Left ventricle myocardium inferior (tissue), 1 donor: ENCODE results near the gene HLA-DPA1. TPM values are rescaled to one million over a fixed set of nuclear protein-coding genes. Genes with fewer than 3 reads are reported as not detected.

Experiments
- DNase-seq: peaks from one replicate; pipeline ENCODE4 v3.0.0-alpha.2; 2020
- H3K27ac ChIP-seq: fragments of 200-600 bp; replicated peaks from 2 replicates; pipeline ENCODE4 v1.8.0; 2021
- H3K27me3 ChIP-seq: fragments of 200-600 bp; 2 replicates; pipeline ENCODE4 v1.8.0; 2021; ENCODE audit warnings: low read depth
- H3K36me3 ChIP-seq: fragments of 200-600 bp; 2 replicates; pipeline ENCODE4 v1.8.0; 2021
- H3K4me1 ChIP-seq: fragments of 200-600 bp; 2 replicates; pipeline ENCODE4 v1.8.0; 2021
- H3K4me3 ChIP-seq: fragments of 200-600 bp; 2 replicates; pipeline ENCODE4 v1.8.0; 2021; ENCODE audit warnings: mild to moderate bottlenecking, moderate library complexity
- H3K9me3 ChIP-seq: fragments of 200-600 bp; replicated peaks from 2 replicates; pipeline ENCODE4 v1.8.0; 2021
- CTCF ChIP-seq: fragments of 200-600 bp; IDR thresholded peaks from 2 replicates; pipeline ENCODE4 v1.8.0; 2021; ENCODE audit warnings: antibody characterized with exemption, mild to moderate bottlenecking, borderline replicate concordance
- intact Hi-C: fragments of 100-400 bp; cut with micrococcal nuclease; formaldehyde crosslinking; loops from one replicate; pipeline ENCODE4 v1.11.0; 2022
- total RNA-seq: library from RNA; stranded (reverse); fragmentation: NEBNext Ultra II Directional; extraction: Animal tissue kit (Norgen Biotek cat#: 25700); gene quantifications from one replicate; pipeline ENCODE4 v1.2.1, GENCODE V29; 2021
- donor health status: DM: no; HTN: yes; CAD: no; lungs with severe emphysema.

The HLA-DPA1 gene
- total RNA-seq, 1 donor from 2014 or later, result 28.8 TPM

DNA sequence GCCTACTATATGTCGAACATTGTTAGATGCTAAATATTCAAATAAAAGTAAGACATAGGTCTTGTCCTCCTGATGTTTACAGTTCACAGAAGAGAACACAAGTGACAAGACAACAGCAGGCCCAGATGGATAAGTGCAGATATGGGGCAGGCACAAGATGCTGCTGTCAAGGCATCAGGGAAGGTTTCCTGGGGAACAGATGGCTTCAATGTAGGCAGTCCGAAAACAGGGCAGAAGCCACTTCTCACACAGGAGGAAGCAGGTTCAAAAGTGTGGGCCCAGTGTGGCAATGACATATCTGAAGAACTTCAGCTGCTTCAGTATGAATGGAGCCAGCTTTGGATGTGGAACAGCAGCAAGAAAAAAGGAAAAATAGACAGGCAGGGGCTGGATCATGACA, 34.9 kb upstream of the HLA-DPA1 start:
- no peak overlapping the region for H3K4me3 ChIP-seq
- no peak for DNase-seq
- intact Hi-C loops, result no loop called here
- no peak overlapping the region for H3K27ac ChIP-seq
- H3K27me3 ChIP-seq, result peaks cover 80% of the 10 kb centered on the region
- no peak for TF ChIP-seq CTCF
- H3K4me1 ChIP-seq, result no peaks in the 10 kb centered on the region
- no peaks in the 10 kb centered on the region for H3K9me3 ChIP-seq
- no peaks in the 10 kb centered on the region for H3K36me3 ChIP-seq

GRCh38 chr6:33107641-33108040, 34.2 kb upstream of the HLA-DPA1 start:
- no peak for TF ChIP-seq CTCF
- Histone ChIP-seq H3K27me3 (peaks cover 73% of the 10 kb centered on the region), H3K36me3 (no peaks in the 10 kb centered on the region), H3K4me3 (no peak overlapping the region), H3K27ac (no peak overlapping the region), H3K4me1 (no peaks in the 10 kb centered on the region), H3K9me3 (no peaks in the 10 kb centered on the region)
- intact Hi-C loops, result no loop called here
- DNase-seq, result no peak

DNA sequence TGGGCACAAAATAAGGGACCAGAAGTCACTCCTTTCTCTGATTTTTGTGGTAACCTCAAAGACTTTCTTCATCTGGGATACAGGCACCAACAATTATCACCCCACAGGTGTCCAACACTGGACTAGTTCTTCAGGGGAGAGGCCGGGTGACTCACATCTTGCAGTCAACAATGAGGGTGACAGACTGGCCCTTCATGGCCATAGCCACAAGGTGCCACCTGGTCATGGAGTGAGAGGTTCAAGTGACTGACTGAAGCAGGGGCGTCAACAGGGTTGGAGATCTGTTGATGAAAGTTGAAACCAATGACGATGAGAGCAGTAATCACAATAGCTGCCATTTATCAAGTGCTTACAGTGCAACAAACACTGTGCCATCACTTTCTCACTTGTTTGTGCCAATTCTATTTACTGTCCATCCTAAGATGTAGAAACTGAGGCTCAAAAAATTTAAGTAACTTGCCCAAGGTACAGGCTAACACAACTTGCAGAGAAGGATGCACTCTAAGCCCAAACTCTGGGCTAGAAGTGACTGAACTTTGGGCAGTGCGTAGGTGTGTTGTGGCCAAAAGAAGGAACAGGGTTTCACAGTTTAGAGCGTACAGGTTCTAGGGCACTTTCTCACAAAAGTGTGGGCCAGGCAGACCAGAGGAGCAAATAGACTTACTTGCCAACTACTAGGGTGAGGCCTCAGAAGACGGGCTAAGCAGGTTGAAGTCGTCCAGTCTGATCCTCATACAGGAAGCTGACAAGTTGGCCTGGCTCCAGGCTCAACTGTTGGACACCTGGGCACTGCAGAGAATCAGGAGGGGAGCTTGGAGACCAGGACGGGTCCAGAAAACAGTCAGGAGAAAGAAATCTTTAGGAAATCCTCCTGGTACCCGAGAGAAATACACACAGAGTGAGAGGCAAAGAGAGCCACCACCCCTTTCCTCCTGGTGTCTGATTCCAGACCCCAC, 32.7 kb upstream of the HLA-DPA1 start:
- Histone ChIP-seq H3K27ac (no peak overlapping the region), H3K4me3 (no peak overlapping the region), H3K4me1 (no peaks in the 10 kb centered on the region), H3K36me3 (no peaks in the 10 kb centered on the region), H3K27me3 (peaks cover 68% of the 10 kb centered on the region), H3K9me3 (peaks cover 11% of the 10 kb centered on the region)
- intact Hi-C loops, result no loop called here
- TF ChIP-seq CTCF, result no peak
- no peak for DNase-seq

DNA sequence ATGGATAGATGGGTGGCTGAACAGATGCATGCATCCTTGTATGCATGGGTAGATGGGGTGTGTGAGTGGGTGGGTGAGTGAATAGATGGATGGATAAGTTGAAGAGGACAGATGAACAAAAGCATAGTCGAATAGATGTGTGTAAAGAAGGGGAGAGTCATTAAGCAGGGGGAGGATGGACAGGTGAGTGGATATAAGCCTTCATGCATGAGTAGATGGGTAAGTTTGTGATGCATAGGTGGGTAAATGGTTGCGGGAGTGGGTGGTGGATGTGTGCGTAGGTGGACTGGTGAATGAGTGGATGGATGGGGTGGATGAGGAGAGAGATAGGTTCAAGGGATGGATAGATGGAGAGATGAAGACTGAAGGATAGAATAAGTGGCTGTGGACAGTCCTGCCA, 31.9 kb upstream of the HLA-DPA1 start:
- no peak overlapping the region for H3K27ac ChIP-seq
- no peak for DNase-seq
- peaks cover 66% of the 10 kb centered on the region for H3K27me3 ChIP-seq
- peaks cover 19% of the 10 kb centered on the region for H3K9me3 ChIP-seq
- intact Hi-C loops, result no loop called here
- no peak for TF ChIP-seq CTCF
- no peaks in the 10 kb centered on the region for H3K4me1 ChIP-seq
- H3K36me3 ChIP-seq, result no peaks in the 10 kb centered on the region
- no peak overlapping the region for H3K4me3 ChIP-seq

- Histone ChIP-seq H3K27ac (no peak overlapping the region), H3K4me3 (no peak overlapping the region), H3K27me3 (peaks cover 61% of the 10 kb centered on the region), H3K4me1 (no peaks in the 10 kb centered on the region), H3K36me3 (no peaks in the 10 kb centered on the region), H3K9me3 (peaks cover 24% of the 10 kb centered on the region)
- DNase-seq, result no peak
- TF ChIP-seq CTCF, result no peak
- intact Hi-C loops, result no loop called here
Observed at GRCh38 chr6:33104887-33105286, 31.4 kb upstream of the HLA-DPA1 start.
